Body of pancreas (tissue), 4 donors: Measurements from ENCODE around the gene FOXC1.

Source experiments
- CTCF ChIP-seq, 7 experiments: fragments of 450-650 bp in 4 of 7; fragments of 200-600 bp in 3 of 7; sonication (generic) in 3 of 7; IDR thresholded peaks; one replicate each; pipeline ENCODE4 v1.5.1; 2016 to 2019; ENCODE audit warnings: antibody characterized with exemption in 7 of 7
- POLR2A ChIP-seq, 3 donors: fragments of 450-650 bp; IDR thresholded peaks; one replicate each; pipeline ENCODE4 v1.6.1; 2016; ENCODE audit warnings: antibody characterized with exemption in 3 of 3, mild to moderate bottlenecking in 2 of 3

- TF ChIP-seq CTCF (IDR thresholded peaks at IDR 0.05) (no peak), POLR2A (IDR thresholded peaks at IDR 0.05) (no peak)
These were observed 2.7 kb downstream of the FOXC1 start for GRCh38 chr6:1612299-1612973.
